Brain pericyte (primary cell): ENCODE data around the gene CAMKK2.
"Not testable (repeated sequence)": the region's sequence is repeated elsewhere in the genome, so short reads cannot be mapped to it uniquely, and the experiment has no call there.

Experiments
- DNase-seq: peaks from one replicate; pipeline ENCODE4 v3.0.0-alpha.2; 2012; ENCODE audit warnings: low read depth, low spot score

The CAMKK2 gene

DNA sequence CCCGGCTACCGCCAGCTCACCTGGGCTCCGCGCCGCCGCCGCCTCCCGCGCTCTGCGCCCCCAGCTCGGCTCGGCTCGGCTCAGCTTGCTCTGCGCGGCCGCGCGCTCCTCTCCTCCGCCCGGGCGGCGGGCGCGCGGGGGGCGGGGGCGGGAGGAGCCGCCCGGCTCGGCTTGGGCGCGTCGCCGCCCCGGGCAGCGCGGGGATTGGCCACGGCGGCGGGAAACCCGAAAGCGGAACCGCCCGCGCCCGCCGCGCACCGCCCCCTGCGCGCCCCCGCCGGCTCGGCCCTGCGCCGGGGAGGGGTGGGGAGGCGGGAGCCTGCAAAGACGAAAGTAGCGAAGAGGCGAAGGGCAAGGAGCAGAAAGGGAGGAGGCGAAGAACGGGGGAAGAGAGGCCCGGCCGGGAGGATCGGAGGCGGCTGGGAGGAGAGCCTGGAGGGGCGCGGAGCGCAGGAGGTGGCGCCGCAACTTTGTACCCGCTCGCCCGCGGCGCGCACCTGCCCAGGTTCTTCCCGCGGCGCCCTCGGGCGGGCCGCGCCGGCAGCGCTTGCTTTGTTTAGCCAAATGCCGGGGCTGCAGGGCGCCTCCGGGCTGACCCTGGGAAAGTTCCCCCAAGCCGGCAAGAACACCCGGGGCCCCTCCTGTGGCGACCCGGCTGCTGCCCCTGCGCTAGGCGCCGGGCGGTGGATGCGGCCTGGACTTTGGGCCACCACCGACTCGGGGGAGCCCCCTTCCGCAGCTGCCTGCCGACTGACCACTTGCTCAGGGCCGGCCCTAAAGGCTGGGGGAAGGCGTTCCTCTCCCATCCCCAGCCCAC is at the start of gene CAMKK2:
Gene CAMKK2 (minus strand): TSS at position 92 of the 817 bp plus-strand sequence. CDS start 22,183 bp downstream, outside the sequence.
- DNase-seq = no peak

DNA sequence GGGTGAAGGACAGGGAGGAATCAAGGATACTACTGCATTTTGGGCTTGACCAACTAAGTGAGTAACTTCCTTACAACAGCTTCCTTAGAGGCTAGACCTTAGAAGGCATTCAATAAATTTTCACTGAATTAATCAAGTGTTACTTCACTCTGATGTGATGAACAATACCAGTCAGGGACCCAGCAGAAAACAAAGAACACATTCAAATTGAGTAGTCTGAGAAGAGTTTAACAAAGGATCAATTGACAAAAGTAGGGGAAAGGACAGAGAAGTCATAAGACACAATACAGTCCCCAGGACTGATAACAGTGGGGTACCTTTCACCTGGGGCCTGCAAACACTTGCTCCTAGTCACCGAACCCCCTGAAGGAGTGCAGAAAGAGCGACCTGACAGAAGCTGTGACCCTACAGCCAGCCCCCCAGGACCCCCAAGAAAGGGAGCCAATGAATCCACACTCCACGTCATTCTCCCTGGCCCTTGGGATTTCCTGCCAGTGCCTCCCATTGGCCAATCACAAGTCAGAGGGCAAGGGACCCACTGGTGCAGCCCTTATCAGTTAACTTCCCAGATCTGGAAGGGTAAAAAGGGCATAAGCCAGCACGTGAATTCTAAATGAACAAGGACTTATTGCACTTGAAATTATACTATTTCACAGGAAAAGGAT is 48.8 kb upstream of the CAMKK2 start:
- DNase-seq = no peak

DNA sequence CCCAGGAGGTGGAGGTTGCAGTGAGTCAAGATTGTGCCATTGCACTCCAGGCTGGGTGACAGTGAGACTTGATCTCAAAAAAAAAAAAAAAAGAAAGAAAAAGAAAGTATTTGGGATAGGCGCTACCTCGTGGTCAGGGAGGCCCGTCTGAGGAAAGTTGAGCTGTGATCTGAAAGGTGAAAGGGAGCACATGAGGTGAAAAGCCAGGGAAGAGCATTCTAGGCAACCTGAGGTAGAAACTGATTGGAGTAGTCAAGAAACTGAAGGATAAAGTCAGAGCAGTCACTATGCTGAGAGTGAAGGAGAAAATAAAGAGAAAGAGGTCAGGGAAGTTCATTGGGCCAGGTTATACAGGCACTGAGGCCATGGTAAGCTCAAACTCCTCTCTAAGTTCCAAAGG is 48.0 kb upstream of the CAMKK2 start:
- DNase-seq = no peak

DNA sequence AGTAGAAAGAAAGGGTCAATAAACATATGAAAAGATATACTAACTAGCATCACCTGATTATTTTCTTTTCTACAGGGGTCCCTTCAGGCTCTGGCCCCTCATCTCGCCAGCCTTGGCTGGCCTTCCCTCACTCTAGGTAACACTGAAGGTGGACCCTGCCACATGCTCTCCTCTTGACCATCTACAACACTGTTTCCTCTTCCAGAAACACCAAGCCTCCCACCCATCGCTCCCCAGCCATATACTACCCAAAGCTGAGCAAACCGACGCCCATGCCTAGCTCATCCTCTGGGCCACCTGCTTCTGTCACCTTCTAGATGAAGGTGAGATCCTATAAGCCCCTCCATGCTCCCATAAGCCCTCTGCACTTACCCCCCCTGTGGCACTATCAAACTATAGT is 40.9 kb upstream of the CAMKK2 start:
- DNase-seq = no peak

DNA sequence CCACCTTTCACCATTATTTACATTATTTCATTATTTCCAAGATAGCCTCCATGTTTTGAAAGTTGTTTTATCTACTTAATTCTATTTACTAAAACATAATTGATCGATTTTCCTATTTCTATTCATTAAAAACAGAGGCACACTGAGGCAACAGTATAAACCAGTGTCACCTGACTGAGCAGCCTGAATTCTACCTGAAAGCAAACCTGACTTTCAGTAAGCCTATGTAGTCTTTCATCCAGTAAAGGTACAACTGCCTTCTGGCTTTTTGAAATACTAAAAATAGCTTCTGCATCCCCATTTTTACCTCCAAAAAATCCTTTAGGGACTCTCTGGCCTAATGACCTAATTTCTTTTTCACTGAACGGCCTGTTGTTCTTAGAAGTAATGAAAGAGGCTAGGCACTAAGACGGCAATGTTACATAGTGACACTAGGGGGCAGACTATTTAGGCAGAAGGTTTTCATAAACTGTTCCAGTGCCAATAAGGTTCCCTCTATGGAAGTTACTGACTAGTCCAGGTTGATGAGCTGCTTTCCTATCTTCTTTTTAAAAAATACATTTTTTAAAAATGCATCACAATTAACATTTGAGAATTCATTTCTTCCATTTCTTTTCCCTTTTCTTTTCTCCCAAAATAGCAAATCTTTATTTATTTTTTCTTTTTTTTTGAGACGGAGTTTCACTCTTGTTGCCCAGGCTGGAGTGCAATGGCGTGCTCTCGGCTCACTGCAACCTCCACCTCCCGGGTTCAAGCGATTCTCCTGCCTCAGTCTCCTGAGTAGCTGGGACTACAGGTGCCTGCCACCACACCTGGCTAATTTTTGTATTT is 38.2 kb upstream of the CAMKK2 start:
- DNase-seq = peak; percentile 21

DNA sequence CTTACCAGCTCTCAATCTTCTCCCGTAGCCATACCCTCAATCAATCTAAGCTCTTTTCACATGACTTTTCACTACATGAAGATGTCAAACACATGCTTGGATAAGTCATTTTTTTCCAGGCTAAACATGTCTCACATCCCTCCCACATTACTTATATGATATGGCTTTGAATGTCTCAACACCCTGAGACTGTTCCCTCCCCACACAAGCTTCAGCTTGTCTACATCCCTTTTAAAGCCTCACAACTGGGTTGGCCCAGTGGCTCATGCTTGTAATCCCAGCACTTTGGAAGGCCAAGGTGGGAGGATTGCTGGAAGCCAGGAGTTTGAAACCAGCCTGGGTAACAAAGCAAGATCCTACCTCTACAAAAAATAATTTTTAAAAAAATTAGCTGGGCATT is 37.2 kb upstream of the CAMKK2 start:
- DNase-seq = no peak

DNA sequence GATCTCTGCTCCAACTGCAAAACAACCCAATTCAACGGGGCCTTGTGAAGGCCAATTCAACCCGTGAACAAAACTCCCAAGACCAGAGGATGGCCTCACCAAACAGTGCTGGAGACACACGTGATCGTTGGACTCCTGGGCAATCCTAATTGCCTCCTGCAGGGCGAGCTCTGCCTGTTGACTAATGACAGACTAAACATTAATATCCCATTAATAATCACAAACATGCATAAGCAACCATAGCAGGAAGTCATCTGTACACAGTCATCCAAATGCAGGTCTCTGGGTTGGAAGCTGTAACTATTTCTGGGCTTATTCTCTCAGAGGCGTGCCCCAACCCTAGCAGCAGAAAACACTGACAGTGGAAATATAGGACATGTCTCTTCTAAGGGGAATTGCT is 34.7 kb upstream of the CAMKK2 start:
- no peak for DNase-seq

DNA sequence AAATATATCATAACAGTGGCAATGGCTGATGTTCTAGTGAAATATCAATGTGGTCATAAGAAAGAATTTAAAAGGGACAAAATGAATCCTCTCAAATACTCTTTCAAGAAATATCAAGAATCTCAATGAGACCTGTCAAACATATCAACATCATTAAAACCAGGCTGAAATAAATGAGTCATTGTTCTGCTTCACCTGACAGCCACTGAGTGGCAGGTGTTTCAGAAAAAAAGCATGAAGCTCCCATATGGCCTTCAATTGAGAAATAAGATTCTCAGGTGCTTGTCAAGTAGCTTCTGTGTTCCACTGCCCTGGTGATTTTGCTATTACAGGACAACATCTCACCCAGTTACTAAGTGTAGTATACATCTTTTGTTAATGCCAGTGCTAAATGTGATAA is 34.2 kb upstream of the CAMKK2 start:
- DNase-seq = no peak

DNA sequence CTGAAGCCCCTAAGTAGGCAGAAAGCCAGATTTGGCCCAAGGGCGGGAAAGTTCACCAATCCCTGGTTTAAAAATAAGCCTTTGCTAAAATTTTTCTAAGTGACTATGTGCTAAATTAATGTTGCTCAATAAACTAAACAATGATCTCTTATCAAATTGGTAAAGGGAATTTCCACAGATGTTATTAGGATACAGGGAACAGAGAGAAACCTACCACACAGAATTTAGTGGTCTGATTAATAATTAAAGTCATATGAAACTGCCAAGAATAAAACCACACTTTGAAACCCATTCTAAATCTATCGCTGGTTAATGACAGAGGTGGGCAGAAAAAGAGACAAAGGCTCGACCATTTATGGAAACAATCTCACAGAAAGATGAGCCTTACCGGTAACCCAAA is 33.7 kb upstream of the CAMKK2 start:
- no peak for DNase-seq

DNA sequence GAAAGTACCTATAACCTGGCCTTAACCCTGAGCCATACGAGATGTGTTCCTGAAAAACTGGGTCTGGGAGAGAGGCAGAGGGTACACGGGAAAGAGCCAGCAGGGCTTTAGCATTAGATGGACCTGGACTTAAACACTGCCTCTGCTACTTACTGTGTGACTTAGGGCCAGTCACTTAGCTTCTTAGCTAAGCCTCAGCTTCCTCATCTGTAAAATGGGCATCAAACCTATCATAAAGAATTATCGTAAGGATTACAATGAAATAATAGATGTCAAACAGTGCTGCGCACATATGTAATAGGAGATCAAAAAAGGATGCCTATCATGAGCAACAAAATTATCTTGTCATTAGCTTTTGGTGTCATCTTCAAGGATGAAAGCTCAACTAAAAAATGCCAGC is 32.1 kb upstream of the CAMKK2 start:
- no peak for DNase-seq

DNA sequence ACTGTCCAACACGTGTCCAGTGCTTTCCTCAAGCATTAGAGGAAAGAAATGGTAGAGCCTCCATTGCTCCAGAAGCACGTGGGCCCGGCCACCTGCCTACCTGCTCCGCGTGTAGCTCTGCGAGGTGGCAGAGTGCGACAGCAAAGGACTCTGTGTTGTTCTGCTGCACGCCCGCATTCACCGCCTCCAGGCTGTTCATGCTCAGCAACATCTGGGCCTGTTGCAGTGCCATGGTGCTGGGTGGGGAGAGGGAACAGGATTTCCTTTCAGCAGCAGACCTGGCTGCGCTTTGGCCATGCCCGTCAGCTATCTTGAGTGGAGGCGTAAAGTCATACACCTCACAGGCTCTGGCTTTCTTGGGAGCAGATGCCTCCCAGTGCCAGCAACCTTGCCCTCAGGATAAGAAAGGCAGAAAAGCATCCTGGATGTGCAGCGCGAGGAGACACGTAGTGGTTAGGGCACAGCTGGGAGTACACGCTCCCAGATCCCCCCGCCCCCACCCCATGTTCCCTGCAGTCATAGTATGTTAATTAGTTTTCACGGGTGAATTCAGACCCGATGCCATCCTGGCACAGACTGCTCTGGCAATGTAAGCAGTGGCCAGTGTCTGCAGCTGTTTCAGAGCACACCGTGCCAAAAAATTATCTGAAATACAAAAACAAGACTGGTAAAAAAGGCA is 30.6 kb upstream of the CAMKK2 start:
- DNase-seq = no peak

DNA sequence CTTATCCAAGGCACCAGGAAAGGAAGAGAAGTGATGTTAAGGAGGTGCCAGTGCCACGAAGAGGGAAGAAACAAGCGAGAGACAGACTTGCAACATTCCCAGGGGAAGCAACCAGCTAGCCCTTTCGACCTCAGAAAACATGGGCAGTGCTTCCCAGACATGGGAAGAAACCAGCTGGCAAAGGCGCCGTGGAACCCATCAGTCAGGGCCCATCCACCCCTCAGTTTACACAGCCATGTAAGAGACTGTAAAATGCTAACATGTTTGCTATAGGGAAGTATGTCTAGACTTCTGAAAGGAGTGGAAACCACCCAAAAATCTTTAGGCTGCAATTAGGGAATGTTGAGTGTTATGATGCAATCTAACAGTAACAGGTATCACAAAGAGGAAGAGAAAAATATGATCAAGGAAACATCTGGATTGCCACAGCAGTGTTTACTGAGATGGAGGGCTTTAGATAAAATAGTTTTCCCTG is 29.4 kb upstream of the CAMKK2 start:
- no peak for DNase-seq

DNA sequence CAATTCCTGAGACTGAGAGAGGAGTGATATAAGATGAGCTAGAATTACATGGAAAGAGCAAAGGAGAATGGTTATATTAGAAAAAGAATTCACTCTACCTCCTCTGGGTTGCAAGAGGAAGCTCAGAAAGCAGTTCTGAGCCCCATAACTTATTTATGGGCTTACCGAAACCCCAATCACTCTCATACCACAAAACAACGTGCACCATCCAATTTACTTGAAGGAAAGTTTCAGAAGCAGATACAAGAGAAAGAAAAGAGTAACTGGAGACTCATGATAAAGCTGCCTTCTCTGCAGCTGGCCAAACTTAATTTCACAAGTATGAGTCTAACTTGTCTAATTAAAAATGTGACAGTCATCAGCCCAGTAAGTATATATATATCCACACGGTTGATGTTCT is 27.4 kb upstream of the CAMKK2 start:
- no peak for DNase-seq

DNA sequence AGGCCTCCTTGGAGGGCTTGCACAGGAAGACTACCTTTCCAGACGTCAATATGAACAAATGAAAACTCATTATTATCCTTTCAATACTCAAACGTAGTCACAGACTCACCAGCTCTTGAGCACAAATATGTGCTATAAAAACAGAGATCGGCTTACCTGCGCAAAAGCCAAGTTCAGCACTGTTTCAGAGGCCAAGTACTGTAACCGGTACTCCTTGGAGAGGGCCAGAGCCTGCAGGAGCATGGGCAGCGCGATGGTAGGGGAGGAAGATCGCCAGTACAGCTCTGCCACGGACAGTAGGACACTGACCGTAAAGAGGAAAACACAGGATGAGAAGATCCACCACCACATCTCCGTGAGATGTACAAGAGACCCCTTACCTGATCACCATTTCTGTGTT is 21.6 kb upstream of the CAMKK2 start:
- DNase-seq = no peak

DNA sequence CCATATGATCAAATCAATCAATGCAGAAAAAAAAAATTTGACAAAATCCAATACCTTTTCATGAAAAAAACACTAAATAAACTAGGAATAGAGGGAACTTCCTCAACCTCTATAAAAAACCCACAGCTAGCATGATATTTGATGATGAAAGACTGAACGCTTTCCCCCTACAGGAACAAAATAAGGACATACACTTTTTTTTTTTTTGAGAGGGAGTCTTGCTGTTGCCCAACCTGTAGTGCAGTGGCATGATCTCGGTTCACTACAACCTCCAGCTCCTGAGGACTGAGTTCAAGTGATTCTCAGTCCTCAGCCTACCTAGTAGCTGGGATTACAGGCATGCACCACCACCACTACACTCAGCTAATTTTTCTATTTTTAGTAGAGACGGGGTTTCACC is 17.9 kb upstream of the CAMKK2 start:
- no peak for DNase-seq

DNA sequence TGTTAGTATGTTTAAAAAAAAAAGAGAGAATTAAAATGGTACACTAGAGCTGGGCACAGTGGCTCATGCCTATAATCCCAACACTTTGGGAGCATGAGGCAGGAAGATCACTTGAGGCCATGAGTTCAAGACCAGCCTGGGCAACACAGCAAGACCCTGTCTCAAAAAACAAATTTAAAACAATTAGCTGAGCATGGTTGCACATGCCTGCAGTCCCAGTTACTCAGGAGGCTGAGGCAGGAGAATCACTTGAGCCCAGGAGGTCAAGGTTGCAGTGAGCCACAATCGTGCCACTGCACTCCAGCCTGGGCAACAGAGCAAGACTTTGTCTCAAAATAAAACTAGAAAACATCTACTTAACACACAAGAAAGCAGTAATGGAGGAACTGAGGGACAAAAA is 13.7 kb upstream of the CAMKK2 start:
- DNase-seq = not testable (repeated sequence)

DNA sequence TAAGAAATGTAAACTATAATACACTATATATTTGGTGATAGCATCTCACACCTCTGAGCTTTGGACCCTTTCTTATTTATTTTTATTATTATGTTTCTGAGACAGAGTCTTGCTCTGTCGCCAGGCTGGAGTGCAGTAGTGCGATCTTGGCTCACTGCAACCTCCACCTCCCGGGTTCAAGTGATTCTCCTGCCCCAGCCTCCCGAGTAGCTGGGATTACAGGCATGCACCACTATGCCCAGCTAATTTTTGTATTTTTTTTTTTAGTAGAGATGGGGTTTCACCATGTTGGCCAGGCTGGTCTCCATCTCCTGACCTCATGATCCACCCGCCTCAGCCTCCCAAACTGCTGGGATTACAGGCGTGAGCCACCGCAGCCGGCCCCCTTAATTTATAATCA is 10.9 kb upstream of the CAMKK2 start:
- not testable (repeated sequence) for DNase-seq

DNA sequence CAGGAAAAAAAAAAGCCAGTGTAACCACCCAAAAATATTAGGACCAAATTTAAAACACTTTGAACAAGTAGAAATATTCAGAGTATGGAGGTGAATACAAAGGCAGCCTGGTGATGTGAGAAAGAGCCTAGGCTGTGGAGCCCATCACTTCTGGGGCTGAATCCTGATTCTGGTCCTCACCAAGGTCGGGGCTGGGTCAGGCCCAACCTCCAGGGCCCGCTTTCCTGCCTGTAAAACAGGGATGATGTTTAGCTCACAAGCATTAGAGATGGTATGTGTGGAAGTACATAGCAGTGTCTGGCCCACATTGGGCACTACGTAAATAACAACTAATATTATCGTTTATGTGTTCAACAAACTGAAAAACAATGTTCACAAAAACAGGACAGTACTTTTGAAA is 7.8 kb upstream of the CAMKK2 start:
- no peak for DNase-seq

DNA sequence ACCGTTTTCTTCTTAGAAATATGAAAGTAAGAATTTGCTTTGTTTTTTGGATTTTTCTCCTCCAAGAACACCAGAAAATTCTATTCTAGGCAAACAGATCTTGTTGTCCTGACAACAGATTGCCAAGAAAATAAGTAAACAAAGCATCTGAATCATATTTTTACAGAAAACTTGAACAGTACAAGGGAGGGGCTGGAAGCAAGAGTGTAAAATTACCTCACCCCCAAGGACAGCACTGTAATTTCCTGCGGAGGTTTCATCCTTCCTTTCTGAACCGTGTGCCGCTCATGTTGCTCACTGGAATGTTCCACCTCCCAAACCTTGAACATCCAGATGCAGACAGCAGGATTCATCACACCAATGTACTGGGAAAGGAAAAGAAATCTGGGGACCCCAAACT is 5.4 kb upstream of the CAMKK2 start:
- no peak for DNase-seq

DNA sequence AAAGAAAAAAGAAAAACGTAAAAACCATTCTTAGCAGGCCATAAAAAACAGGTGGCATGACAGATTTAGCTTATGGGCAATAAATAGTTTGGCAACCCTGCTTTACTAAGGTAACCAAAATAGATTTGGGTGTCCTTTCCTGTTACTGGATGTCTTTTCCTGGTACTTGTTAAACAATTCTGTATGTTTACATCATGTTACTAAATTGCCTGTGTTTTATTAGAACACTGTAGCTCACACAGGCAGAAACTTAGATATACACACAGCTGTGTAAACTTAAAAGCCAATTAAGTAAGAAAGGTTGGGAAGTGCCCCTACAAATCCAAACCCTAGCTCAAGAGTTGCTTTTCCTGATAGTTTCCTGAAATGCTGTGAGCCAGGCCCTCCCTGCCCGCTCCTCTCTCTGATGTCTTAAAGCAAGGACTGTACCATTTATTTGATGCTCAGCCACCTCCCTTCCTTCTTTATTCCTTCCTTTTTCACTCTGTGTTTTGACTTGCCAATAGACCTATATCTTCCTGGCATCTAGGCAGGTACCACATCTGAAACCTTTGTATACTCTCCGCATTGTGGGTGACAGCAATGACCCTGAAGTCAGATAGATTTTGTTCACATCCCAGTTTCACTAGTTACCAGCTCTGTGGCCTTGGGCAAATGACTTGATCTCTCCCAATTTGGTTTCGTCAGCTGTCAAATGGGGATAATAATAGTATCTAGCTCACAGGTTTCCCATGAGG is 3.7 kb upstream of the CAMKK2 start:
- no peak for DNase-seq

DNA sequence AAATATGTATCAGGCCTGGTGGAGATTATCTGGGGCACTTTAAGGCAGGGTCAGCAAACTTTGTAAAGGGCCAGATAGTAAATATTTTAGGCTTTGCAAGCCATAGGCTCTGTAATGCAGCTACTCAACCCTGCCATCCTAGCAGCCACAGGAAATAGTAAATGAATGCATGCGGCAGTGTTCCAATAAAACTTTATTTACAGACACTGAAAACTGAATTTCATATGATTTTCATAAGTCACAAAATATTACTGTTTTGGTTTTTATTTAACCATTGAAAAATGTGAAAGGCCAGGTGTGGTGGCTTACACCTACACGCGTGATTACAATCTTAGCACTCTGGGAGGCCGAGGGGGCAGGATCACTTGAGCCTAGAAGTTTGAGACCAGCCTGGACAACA is 3.2 kb upstream of the CAMKK2 start:
- DNase-seq = no peak
